Stimulated activated naive CD4-positive, alpha-beta T cell (primary cell): ENCODE results near the gene NIPAL1.
A peak's percentile ranks its signal among the peaks of the same experiment; 100 is the strongest.
"Not testable (repeated sequence)": the region's sequence is repeated elsewhere in the genome, so short reads cannot be mapped to it uniquely, and the experiment has no call there.

Experiments used
- DNase-seq, 6 experiments: peaks; one replicate each; lab custom pipeline; 2025; lab: John Stamatoyannopoulos, UW

NIPAL1 gene

GRCh38 chr4:48016141-48017107 lies at the start of gene NIPAL1, which contains the start of gene CNGA1:
Gene NIPAL1 (plus strand): TSS chr4:48016772. CDS start chr4:48016840, 68 bp downstream.
Gene CNGA1 (minus strand): TSS chr4:48016681. CDS start chr4:47952689, 63,992 bp downstream.
- DNase-seq: peak; percentile 44 to 74 (median 59)

- no peak for DNase-seq
These were observed 47.7 kb upstream of the NIPAL1 start for GRCh38 chr4:47968847-47969246.

DNA sequence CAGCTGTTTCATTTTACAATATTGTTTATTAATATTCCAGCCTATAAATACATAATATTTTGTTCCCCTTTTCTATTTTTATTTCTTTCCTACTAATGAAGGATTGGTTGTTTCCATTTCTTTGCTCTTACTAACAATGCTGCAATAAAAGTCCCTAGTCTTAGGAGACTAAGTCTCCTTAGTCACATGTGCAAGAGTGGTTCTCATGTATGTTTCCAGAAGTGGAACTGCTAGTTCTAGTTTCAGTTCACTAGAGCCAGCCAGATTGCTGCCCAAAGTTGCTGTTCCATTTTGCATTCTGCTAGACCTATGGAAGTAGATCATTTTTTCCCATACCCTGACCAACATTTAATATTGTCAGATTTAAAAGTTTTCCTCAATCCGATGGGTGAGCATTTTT lies 44.4 kb upstream of the NIPAL1 start:
- DNase-seq: no peak

DNA sequence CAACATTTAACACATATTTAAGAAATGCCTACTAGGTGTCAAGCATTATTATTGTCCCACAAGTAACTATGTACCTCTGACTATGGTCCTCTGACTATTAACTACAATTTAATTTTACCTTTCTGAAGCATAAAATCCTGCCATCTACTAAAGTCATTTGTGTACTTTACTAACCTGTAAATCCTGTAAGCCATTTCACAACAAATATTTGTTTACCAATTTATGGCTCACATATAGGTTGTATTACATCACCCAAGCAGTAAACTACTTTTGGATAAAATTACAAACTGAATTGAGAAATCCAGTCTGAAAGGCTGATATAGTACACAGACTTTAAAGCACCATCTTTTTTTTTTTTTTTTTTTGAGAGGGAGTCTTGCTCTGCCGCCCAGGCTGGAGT lies 43.9 kb upstream of the NIPAL1 start:
- DNase-seq: no peak

- DNase-seq: no peak
These were observed 42.0 kb upstream of the NIPAL1 start for GRCh38 chr4:47974566-47974965.

DNA sequence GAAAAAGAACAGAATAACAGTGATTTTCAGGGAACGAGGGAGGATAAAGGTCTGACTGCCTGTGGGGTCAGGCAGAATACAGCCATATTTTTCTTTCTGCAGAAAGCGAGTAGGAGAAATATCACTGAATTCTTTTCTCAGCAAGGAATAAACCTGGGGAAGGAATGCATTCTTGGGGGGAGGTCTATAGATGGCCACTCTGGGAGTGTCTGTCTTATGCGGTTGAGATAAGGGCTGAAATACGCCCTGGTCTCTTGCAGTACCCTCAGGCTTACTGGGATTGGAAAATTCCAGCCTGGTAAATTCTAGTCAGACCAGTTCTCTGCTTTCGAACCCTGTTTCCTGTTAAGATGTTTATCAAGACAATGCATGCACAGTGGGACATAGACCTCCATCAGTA lies 26.4 kb upstream of the NIPAL1 start:
- no peak for DNase-seq

DNA sequence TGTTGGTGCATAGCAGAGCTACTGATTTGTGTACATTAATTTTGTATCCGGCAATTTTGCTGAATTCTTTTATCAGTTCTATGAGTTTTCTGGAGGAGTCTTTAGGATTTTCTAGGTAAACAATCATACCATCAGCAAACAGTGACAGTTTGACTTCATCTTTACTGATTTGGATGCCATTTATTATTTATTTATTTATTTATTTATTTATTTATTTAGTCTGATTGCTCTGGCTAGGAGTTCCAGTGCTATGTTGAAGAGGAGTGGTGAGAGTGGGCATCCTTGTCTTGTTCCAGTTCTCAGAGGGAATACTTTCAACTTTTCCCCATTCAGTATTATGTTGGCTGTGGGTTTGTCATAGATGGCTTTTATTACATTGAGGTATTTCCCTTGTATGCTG lies 24.1 kb upstream of the NIPAL1 start:
- not testable (repeated sequence) for DNase-seq

GRCh38 chr4:47996021-47996420 lies 20.6 kb upstream of the NIPAL1 start:
- no peak for DNase-seq

- no peak for DNase-seq
These were observed 14.3 kb upstream of the NIPAL1 start for GRCh38 chr4:48002267-48002666.

- DNase-seq: peak in 1 of 6 experiments; percentile 4
These were observed 13.0 kb upstream of the NIPAL1 start for GRCh38 chr4:48003568-48003967.

GRCh38 chr4:48005781-48006180 lies 10.8 kb upstream of the NIPAL1 start:
- no peak for DNase-seq

- no peak for DNase-seq
These were observed 8.5 kb upstream of the NIPAL1 start for GRCh38 chr4:48008021-48008596.

DNA sequence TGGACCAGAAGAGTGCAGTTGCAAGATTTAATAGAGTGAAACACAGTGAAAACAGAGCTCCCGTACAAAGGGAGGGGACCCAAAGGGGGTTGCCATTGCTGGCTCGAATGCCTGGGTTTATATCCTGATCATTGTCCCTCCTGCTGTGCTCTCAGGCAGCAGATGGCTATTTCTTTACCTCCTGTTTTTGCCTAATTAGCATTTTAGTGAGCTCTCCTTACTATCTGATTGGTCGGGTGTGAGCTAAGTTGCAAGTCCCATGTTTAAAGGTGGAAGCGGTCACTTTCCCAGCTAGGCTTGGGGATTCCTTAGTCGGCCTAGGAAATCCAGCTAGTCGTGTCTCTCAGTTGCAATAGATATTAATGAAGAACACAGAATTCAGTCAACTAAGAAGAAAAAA lies 5.7 kb upstream of the NIPAL1 start:
- not testable (repeated sequence) for DNase-seq

DNA sequence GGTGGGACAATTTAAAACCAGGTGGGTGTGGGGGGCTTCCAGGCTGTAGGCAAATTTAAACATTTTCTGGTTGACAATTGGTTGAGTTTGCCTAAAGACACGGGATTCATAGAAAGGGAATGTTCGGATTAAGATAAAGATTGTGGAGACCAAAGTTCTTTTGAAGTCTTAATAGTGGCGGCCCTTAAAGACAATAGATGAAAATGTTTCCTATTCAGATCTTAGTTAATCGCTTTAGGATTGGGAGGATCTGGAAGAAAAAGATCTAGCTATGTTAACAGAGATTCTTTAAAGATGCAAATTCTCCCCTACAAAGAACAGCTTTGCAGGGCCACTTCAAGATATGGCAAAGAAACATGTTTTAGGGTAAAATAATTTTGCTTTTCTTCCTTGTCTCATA lies 4.8 kb upstream of the NIPAL1 start:
- DNase-seq: no peak

DNA sequence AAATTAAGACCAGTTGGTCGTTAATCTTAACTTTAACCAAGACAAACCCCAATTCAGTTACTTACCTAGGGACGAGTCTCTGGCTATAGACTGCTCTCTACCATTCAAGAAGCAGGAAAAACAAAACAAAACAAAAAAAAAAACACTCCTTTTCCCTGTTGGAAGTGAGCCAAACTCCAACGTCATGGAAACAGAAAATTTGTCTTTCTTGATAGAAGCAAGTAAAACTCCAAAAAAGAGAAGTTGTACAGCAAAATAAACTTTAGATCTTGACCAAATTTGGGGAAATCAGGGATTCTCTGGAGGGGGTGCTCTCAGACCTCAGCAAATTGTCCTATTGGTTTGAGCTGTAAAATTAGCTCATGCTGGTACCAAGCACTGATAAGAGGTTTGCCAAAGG lies 3.7 kb upstream of the NIPAL1 start:
- no peak for DNase-seq

GRCh38 chr4:48015216-48015615 lies 1.4 kb upstream of the NIPAL1 start:
- no peak for DNase-seq

- DNase-seq: no peak
These were observed 894 bp upstream of the NIPAL1 start for GRCh38 chr4:48015678-48016077.

DNA sequence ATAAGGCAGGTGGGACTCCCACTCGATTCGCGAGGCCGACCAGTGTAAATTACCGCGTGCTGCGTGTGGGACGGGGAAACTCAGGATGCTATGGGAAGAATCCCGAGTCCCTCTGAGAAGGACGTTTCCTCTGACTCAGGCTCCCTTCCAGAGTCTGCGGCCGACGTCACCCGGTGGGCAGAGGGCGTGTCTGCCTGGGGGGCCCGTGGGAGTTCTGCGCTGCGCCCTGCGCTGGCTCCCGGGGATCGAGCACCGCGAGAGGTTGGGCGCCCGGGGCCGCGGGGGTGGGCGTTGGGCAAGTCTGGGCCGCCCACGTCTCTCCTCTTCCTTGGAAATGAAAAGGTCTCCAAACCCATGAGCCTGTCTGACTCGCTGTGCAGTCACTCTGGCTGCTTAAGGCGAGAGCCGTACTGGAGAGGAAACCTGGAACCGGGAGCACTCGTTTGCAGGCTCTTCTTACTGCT lies 568 bp downstream of the NIPAL1 start:
- DNase-seq: peak in 3 of 6 experiments; percentile 7 to 23 (median 20)

GRCh38 chr4:48018112-48018511 lies 1.5 kb downstream of the NIPAL1 start:
- no peak for DNase-seq

DNA sequence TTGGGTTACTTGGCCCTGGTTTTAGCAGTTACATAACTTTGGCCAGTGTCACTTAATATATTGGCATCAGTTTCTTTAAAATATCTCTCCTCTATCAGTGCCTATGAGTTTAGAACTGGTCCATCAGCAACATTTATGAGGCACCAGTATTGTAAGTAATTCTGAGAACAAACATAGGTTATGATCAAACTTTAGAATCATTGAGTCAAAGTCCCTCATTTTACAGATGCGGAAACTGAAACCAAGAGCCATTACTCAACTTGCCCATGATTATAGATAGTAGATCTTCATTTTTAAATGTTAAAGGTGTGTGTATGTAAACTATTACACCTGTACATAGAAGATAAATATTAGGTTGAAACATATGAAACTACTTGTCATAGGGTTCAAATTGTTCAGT lies 4.5 kb downstream of the NIPAL1 start:
- DNase-seq: no peak

DNA sequence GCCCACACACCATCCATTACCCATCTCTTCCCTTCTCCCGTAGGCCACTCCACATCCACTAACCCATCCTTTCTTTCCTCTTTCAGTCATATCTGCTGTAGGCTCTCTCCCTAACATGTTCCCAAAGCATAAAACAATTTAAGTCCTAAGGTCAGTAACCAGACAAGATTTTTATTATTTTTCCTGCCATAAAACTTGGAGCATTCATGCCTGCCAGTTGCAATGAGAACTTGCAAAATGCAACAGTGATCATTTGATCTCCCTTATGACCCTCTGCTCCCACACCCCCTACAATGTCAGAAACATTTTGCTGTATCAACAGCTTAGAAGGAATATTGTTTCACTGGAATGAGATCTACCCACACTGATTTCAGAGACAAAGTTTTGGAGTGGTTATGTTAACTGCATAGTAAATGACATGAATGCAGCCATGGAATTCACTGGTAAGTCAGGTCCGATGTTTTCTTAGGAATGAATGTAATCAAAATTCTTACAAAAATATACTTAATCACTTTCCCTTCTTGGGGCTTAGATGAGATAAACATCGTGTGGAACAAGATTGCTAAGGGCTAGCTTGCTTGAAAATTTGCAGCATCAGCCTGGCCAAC lies 5.7 kb downstream of the NIPAL1 start:
- DNase-seq: no peak

- DNase-seq: no peak
These were observed 8.0 kb downstream of the NIPAL1 start for GRCh38 chr4:48024522-48024921.

GRCh38 chr4:48025005-48025404 lies 8.4 kb downstream of the NIPAL1 start:
- no peak for DNase-seq
